ENCODE measurements around the gene UPK2. TPM values are rescaled to one million over a fixed set of nuclear protein-coding genes. Genes with fewer than 3 reads are reported as not detected.
A peak's percentile ranks its signal among the peaks of the same experiment; 100 is the strongest.

The UPK2 gene
- total and polyA plus RNA-seq, 7 donors, result not detected

GRCh38 chr11:118921929-118922744 lies 34.0 kb upstream of the UPK2 start:
- TF ChIP-seq POLR2A (IDR thresholded peaks at IDR 0.05) (peak; percentile 43 to 75), EP300 (IDR thresholded peaks at IDR 0.05) (peak in 2 of 4 donors; percentile 69 to 80), CTCF (IDR thresholded peaks at IDR 0.05) (no peak), POLR2AphosphoS5 (IDR thresholded peaks at IDR 0.05) (peak; percentile 75 to 91 (median 88))
- Histone ChIP-seq H3K27ac (peak overlapping the region; percentile 95 to 100 (median 100)), H3K4me1 (peaks cover 0 to 84% (median 81%) of the 10 kb centered on the region in 4 donors), H3K9me3 (no peaks in the 10 kb centered on the region), H3K27me3 (no peaks in the 10 kb centered on the region), H3K4me3 (peak overlapping the region; percentile 88 to 98 (median 90)), H3K36me3 (no peaks in the 10 kb centered on the region)
- intact Hi-C loops (cut with DNase I), result no loop called here
- peak; percentile 96 for DNase-seq
- 7 to 33% methylated on average over 20 of the region's 20 CpGs for WGBS, 2 donors

- Histone ChIP-seq H3K4me3 (peak overlapping the region; percentile 88 to 98 (median 90)), H3K27me3 (no peaks in the 10 kb centered on the region), H3K36me3 (no peaks in the 10 kb centered on the region), H3K27ac (peak overlapping the region; percentile 95 to 100 (median 100)), H3K9me3 (no peaks in the 10 kb centered on the region), H3K4me1 (peaks cover 0 to 82% (median 81%) of the 10 kb centered on the region in 4 donors)
- peak; percentile 65 for DNase-seq
- TF ChIP-seq EP300 (IDR thresholded peaks at IDR 0.05), result no peak
- no peak for TF ChIP-seq POLR2AphosphoS5 (IDR thresholded peaks at IDR 0.05)
- TF ChIP-seq POLR2A (IDR thresholded peaks at IDR 0.05), result no peak
- no peak for TF ChIP-seq CTCF (IDR thresholded peaks at IDR 0.05)
- intact Hi-C loops (cut with DNase I), result no loop called here
- 39 to 52% methylated on average over 9 of the region's 9 CpGs for WGBS, 2 donors
Measured at GRCh38 chr11:118922745-118923627, 33.1 kb upstream of the UPK2 start.

GRCh38 chr11:118923721-118924587 lies 32.1 kb upstream of the UPK2 start:
- TF ChIP-seq POLR2A (IDR thresholded peaks at IDR 0.05), result no peak
- TF ChIP-seq CTCF (IDR thresholded peaks at IDR 0.05), result no peak
- no peak for TF ChIP-seq POLR2AphosphoS5 (IDR thresholded peaks at IDR 0.05)
- no peak for TF ChIP-seq EP300 (IDR thresholded peaks at IDR 0.05)

More at GRCh38 chr11:118923721-118924587, 32.1 kb upstream of the UPK2 start:
- Histone ChIP-seq H3K36me3 (no peaks in the 10 kb centered on the region), H3K27ac (peak overlapping the region; percentile 95 to 100 (median 100)), H3K4me1 (peaks cover 0 to 78% (median 72%) of the 10 kb centered on the region in 4 donors), H3K27me3 (no peaks in the 10 kb centered on the region), H3K4me3 (peak overlapping the region; percentile 88 to 98 (median 90)), H3K9me3 (no peaks in the 10 kb centered on the region)
- WGBS, 2 donors, result 6 to 14% methylated on average over 7 of the region's 7 CpGs
- intact Hi-C loops (cut with DNase I), result loop anchor here (2.0 kb wide), 1 partner anchor 133 kb away; the partner anchor contains the start of gene DDX6
- peak; percentile 65 for DNase-seq

Measured in sigmoid colon (tissue), 7 donors.